Measurements from ENCODE around the gene ARHGEF10L.

ARHGEF10L gene

GRCh38 chr1:17662786-17663185, 123.3 kb downstream of the ARHGEF10L start:
- Histone ChIP-seq H3K4me2 (ENCODE audit: insufficient read depth, low read length) (no peak overlapping the region), H3K79me2 (ENCODE audit: insufficient read depth, low read length) (no peaks in the 10 kb centered on the region), H3K36me3 (ENCODE audit: insufficient read depth, low read length) (no peaks in the 10 kb centered on the region), H3K4me1 (ENCODE audit: insufficient read depth, low read length) (no peaks in the 10 kb centered on the region), H3K27me3 (ENCODE audit: insufficient read depth, low read length, poor library complexity) (no peaks in the 10 kb centered on the region), H3K9me3 (ENCODE audit: insufficient read depth, low read length, severe bottlenecking) (no peaks in the 10 kb centered on the region), H3K9ac (ENCODE audit: low read depth, low read length) (no peak overlapping the region), H4K20me1 (ENCODE audit: insufficient read depth, low read length) (peaks cover 3% of the 10 kb centered on the region; the same call in 1 of the 2 replicates), H2AFZ (ENCODE audit: low read depth, low read length) (no peak overlapping the region), H3K4me3 (ENCODE audit: low read depth in 1 of 2, low read length in 2 of 2) (no peak overlapping the region), H3K27ac (ENCODE audit: low read length) (no peak overlapping the region)
- ATAC-seq (ENCODE audit: insufficient read depth, low read depth) (no peak), DNase-seq (no peak)
- TF ChIP-seq CTCF (IDR thresholded peaks at IDR 0.05; ENCODE audit: borderline replicate concordance, extremely low read depth, low read length, poor library complexity, severe bottlenecking) (no peak), EZH2 (IDR thresholded peaks at IDR 0.05; ENCODE audit: borderline replicate concordance, low read depth, low read length, severe bottlenecking) (no peak)

- no peak for TF ChIP-seq CTCF (IDR thresholded peaks at IDR 0.05; ENCODE audit: borderline replicate concordance, extremely low read depth, low read length, poor library complexity, severe bottlenecking)
- no peak for TF ChIP-seq EZH2 (IDR thresholded peaks at IDR 0.05; ENCODE audit: borderline replicate concordance, low read depth, low read length, severe bottlenecking)
- Histone ChIP-seq H3K36me3 (ENCODE audit: insufficient read depth, low read length) (no peaks in the 10 kb centered on the region), H3K27ac (ENCODE audit: low read length) (no peak overlapping the region), H2AFZ (ENCODE audit: low read depth, low read length) (no peak overlapping the region), H3K9ac (ENCODE audit: low read depth, low read length) (no peak overlapping the region), H3K4me1 (ENCODE audit: insufficient read depth, low read length) (no peaks in the 10 kb centered on the region), H3K27me3 (ENCODE audit: insufficient read depth, low read length, poor library complexity) (no peaks in the 10 kb centered on the region), H3K9me3 (ENCODE audit: insufficient read depth, low read length, severe bottlenecking) (no peaks in the 10 kb centered on the region), H3K79me2 (ENCODE audit: insufficient read depth, low read length) (no peaks in the 10 kb centered on the region), H3K4me2 (ENCODE audit: insufficient read depth, low read length) (no peak overlapping the region), H4K20me1 (ENCODE audit: insufficient read depth, low read length) (peaks cover 3% of the 10 kb centered on the region; the same call in 1 of the 2 replicates), H3K4me3 (ENCODE audit: low read depth in 1 of 2, low read length in 2 of 2) (no peak overlapping the region)
- no peak for ATAC-seq (ENCODE audit: insufficient read depth, low read depth)
- no peak for DNase-seq
These were observed 124.1 kb downstream of the ARHGEF10L start for GRCh38 chr1:17663646-17664045.

DNA sequence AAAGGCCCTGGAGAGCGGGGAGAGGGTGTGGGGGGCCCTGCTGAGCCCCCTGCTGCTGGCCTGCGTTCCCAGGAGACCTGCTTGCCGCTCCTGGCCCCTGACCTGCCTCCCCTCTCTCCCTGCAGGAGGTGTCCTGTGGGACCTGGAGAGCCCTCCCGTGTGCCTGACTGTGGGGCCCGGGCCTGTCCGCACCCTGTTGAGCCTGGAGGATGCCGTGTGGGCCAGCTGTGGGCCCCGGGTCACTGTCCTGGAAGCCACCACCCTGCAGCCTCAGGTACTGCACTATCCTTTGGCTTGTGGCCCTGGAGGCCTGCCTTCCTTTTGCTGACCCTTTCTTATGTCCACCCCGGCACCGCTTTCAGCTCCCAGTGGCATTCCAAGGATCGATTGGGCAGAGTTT, 124.8 kb downstream of the ARHGEF10L start:
- H3K27ac ChIP-seq (ENCODE audit: low read length) = no peak overlapping the region
- H3K27me3 ChIP-seq (ENCODE audit: insufficient read depth, low read length, poor library complexity) = no peaks in the 10 kb centered on the region
- H3K4me2 ChIP-seq (ENCODE audit: insufficient read depth, low read length) = no peak overlapping the region
- DNase-seq (no peak), ATAC-seq (ENCODE audit: insufficient read depth, low read depth) (no peak)
- TF ChIP-seq EZH2 (IDR thresholded peaks at IDR 0.05; ENCODE audit: borderline replicate concordance, low read depth, low read length, severe bottlenecking) (no peak), CTCF (IDR thresholded peaks at IDR 0.05; ENCODE audit: borderline replicate concordance, extremely low read depth, low read length, poor library complexity, severe bottlenecking) (no peak)
- H3K4me1 ChIP-seq (ENCODE audit: insufficient read depth, low read length) = no peaks in the 10 kb centered on the region
- H2AFZ ChIP-seq (ENCODE audit: low read depth, low read length) = no peak overlapping the region
- H3K9me3 ChIP-seq (ENCODE audit: insufficient read depth, low read length, severe bottlenecking) = no peaks in the 10 kb centered on the region
- H3K79me2 ChIP-seq (ENCODE audit: insufficient read depth, low read length) = no peaks in the 10 kb centered on the region
- H3K9ac ChIP-seq (ENCODE audit: low read depth, low read length) = no peak overlapping the region
- H3K4me3 ChIP-seq (ENCODE audit: low read depth in 1 of 2, low read length in 2 of 2) = no peak overlapping the region
- H3K36me3 ChIP-seq (ENCODE audit: insufficient read depth, low read length) = no peaks in the 10 kb centered on the region
- H4K20me1 ChIP-seq (ENCODE audit: insufficient read depth, low read length) = peaks cover 3% of the 10 kb centered on the region; the same call in 1 of the 2 replicates

GRCh38 chr1:17665054-17665453, 125.6 kb downstream of the ARHGEF10L start:
- peaks cover 3% of the 10 kb centered on the region; the same call in 1 of the 2 replicates for H4K20me1 ChIP-seq (ENCODE audit: insufficient read depth, low read length)
- no peaks in the 10 kb centered on the region for H3K79me2 ChIP-seq (ENCODE audit: insufficient read depth, low read length)
- no peak overlapping the region for H2AFZ ChIP-seq (ENCODE audit: low read depth, low read length)
- H3K9ac ChIP-seq (ENCODE audit: low read depth, low read length) = no peak overlapping the region
- no peaks in the 10 kb centered on the region for H3K4me1 ChIP-seq (ENCODE audit: insufficient read depth, low read length)
- H3K27me3 ChIP-seq (ENCODE audit: insufficient read depth, low read length, poor library complexity) = no peaks in the 10 kb centered on the region
- H3K4me3 ChIP-seq (ENCODE audit: low read depth in 1 of 2, low read length in 2 of 2) = no peak overlapping the region
- no peak for ATAC-seq (ENCODE audit: insufficient read depth, low read depth)
- TF ChIP-seq CTCF (IDR thresholded peaks at IDR 0.05; ENCODE audit: borderline replicate concordance, extremely low read depth, low read length, poor library complexity, severe bottlenecking) (no peak), EZH2 (IDR thresholded peaks at IDR 0.05; ENCODE audit: borderline replicate concordance, low read depth, low read length, severe bottlenecking) (no peak)
- no peaks in the 10 kb centered on the region for H3K36me3 ChIP-seq (ENCODE audit: insufficient read depth, low read length)
- DNase-seq = no peak
- H3K9me3 ChIP-seq (ENCODE audit: insufficient read depth, low read length, severe bottlenecking) = no peaks in the 10 kb centered on the region
- no peak overlapping the region for H3K4me2 ChIP-seq (ENCODE audit: insufficient read depth, low read length)
- H3K27ac ChIP-seq (ENCODE audit: low read length) = no peak overlapping the region
